ENCODE data around the gene TMTC2.

DNA sequence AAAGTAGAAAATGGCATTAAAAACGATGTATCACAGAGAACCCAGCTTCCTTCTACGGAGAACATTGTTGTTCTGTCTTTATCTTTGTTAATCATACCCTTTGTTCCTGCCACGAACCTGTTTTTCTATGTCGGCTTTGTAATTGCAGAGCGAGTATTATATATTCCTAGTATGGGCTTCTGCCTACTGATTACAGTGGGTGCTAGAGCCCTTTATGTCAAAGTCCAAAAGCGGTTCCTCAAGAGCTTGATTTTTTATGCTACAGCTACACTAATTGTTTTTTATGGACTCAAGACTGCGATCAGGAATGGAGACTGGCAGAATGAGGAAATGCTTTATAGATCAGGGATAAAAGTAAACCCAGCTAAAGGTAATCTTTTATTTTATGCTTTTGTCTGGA lies 209.6 kb downstream of the TMTC2 start:
- TF ChIP-seq GATA2 (IDR thresholded peaks at IDR 0.05; ENCODE audit: low read depth, low read length) = no peak
- no peak for TF ChIP-seq GATA3 (IDR thresholded peaks at IDR 0.05; ENCODE audit: low read depth, low read length)
